OCI-LY1 (cell line): ENCODE results near the gene STK32B.

ENCODE experiments used
- H2AFZ ChIP-seq: fragments of 200-600 bp; sonication (generic), shearing (Covaris generic); 2 replicates; pipeline ENCODE4 v1.6.0; 2014; ENCODE audit warnings: antibody characterized with exemption, mild to moderate bottlenecking, low read length
- H3F3A ChIP-seq: fragments of 200-600 bp; sonication (generic), shearing (Covaris generic); 2 replicates; pipeline ENCODE4 v1.6.0; 2014; ENCODE audit warnings: mild to moderate bottlenecking, antibody characterized with exemption, low read length, moderate library complexity; ENCODE audit not compliant: insufficient read depth
- H3K27ac ChIP-seq: fragments of 200-600 bp; sonication (generic); 2 replicates; pipeline ENCODE4 v1.5.1; 2014; ENCODE audit warnings: low read length, mixed run types, mild to moderate bottlenecking, low read depth; ENCODE audit not compliant: poor library complexity, severe bottlenecking
- H3K27me3 ChIP-seq: fragments of 200-600 bp; sonication (generic); 2 replicates; pipeline ENCODE4 v1.6.0; 2014; ENCODE audit warnings: antibody characterized with exemption, mild to moderate bottlenecking, low read length, moderate library complexity; ENCODE audit not compliant: insufficient read depth
- H3K36me3 ChIP-seq: fragments of 200-600 bp; sonication (generic); 2 replicates; pipeline ENCODE4 v1.6.1; 2014; ENCODE audit warnings: mild to moderate bottlenecking, antibody characterized with exemption, low read length, moderate library complexity, mixed read lengths; ENCODE audit not compliant: insufficient read depth
- H3K4me1 ChIP-seq: fragments of 200-600 bp; sonication (generic); 2 replicates; pipeline ENCODE4 v1.5.1; 2014; ENCODE audit warnings: mild to moderate bottlenecking, low read length, moderate library complexity; ENCODE audit not compliant: insufficient read depth, severe bottlenecking
- H3K4me2 ChIP-seq: fragments of 200-600 bp; sonication (generic), shearing (Covaris generic); 2 replicates; pipeline ENCODE4 v1.6.1; 2014; ENCODE audit warnings: low read length
- H3K4me3 ChIP-seq: fragments of 200-600 bp; sonication (generic); 2 replicates; pipeline ENCODE4 v1.5.1; 2014; ENCODE audit warnings: low read length, low read depth, mild to moderate bottlenecking, mixed read lengths; ENCODE audit not compliant: poor library complexity, severe bottlenecking
- H3K79me2 ChIP-seq: fragments of 200-600 bp; shearing (Covaris generic); 2 replicates; pipeline ENCODE4 v1.6.1; 2016; ENCODE audit warnings: mixed run types, low read length, mixed read lengths; ENCODE audit not compliant: insufficient read depth
- H3K9ac ChIP-seq: fragments of 200-600 bp; sonication (generic), shearing (Covaris generic); 2 replicates; pipeline ENCODE4 v1.6.1; 2014; ENCODE audit warnings: mild to moderate bottlenecking, low read length, mixed read lengths
- H3K9me2 ChIP-seq: fragments of 200-600 bp; sonication (generic), shearing (Covaris generic); 2 replicates; pipeline ENCODE4 v1.6.1; 2014; ENCODE audit warnings: low read depth, mild to moderate bottlenecking, low read length, mixed read lengths
- H3K9me3 ChIP-seq: fragments of 200-600 bp; shearing (Covaris generic); 2 replicates; pipeline ENCODE4 v1.6.1; 2014; ENCODE audit warnings: low read length, mixed read lengths
- H4K20me1 ChIP-seq: fragments of 200-600 bp; sonication (generic), shearing (Covaris generic); 2 replicates; pipeline ENCODE4 v1.6.0; 2016; ENCODE audit warnings: mild to moderate bottlenecking, low read length; ENCODE audit not compliant: insufficient read depth
- EZH2 ChIP-seq: fragments of 200-600 bp; sonication (generic), shearing (Covaris generic); IDR thresholded peaks from 2 replicates; pipeline ENCODE4 v1.8.0; 2017; ENCODE audit warnings: borderline replicate concordance, mixed run types, mild to moderate bottlenecking, antibody characterized with exemption, low read length, moderate library complexity, mixed read lengths
- TF ChIP-seq, protein P1 (sequence below): fragments of 200-600 bp; sonication (generic), shearing (Covaris generic); IDR thresholded peaks from 2 replicates; pipeline ENCODE4 v1.5.1; 2017; ENCODE audit warnings: mild to moderate bottlenecking, antibody characterized with exemption, low read length, moderate library complexity, mixed read lengths

Gene STK32B

GRCh38 chr4:5014007-5014682, 37.1 kb upstream of the STK32B start:
- Histone ChIP-seq H3F3A (no peaks in the 10 kb centered on the region), H3K9ac (no peak overlapping the region), H2AFZ (no peak overlapping the region), H3K9me3 (no peaks in the 10 kb centered on the region), H4K20me1 (no peaks in the 10 kb centered on the region), H3K4me3 (no peak overlapping the region), H3K9me2 (no peaks in the 10 kb centered on the region), H3K79me2 (no peaks in the 10 kb centered on the region), H3K36me3 (no peaks in the 10 kb centered on the region), H3K27me3 (no peaks in the 10 kb centered on the region), H3K4me2 (no peak overlapping the region), H3K27ac (no peak overlapping the region), H3K4me1 (no peaks in the 10 kb centered on the region)
- no peak for TF ChIP-seq EZH2
- TF ChIP-seq, protein P1, sequence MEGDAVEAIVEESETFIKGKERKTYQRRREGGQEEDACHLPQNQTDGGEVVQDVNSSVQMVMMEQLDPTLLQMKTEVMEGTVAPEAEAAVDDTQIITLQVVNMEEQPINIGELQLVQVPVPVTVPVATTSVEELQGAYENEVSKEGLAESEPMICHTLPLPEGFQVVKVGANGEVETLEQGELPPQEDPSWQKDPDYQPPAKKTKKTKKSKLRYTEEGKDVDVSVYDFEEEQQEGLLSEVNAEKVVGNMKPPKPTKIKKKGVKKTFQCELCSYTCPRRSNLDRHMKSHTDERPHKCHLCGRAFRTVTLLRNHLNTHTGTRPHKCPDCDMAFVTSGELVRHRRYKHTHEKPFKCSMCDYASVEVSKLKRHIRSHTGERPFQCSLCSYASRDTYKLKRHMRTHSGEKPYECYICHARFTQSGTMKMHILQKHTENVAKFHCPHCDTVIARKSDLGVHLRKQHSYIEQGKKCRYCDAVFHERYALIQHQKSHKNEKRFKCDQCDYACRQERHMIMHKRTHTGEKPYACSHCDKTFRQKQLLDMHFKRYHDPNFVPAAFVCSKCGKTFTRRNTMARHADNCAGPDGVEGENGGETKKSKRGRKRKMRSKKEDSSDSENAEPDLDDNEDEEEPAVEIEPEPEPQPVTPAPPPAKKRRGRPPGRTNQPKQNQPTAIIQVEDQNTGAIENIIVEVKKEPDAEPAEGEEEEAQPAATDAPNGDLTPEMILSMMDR = no peak

DNA sequence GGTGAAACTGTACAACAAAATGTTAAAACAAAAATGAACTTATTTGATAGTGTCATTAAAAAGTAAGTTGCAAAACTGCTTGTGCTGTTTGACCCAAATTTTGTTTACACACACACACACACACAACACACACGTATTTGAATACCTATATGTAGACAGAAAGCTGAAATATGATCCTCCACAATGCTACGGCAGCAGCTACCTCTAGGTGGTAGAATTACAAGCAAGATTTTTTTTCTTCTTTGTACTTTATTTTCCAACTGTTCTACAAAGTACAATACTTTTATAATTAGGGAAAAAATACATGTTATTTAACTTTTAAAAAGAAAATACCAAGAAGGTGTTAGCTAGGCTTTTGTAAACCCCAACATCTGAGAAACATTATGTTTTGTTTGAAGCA, 33.2 kb upstream of the STK32B start:
- H3K4me1 ChIP-seq = no peaks in the 10 kb centered on the region
- H3K4me3 ChIP-seq = no peak overlapping the region
- no peak for TF ChIP-seq EZH2
- TF ChIP-seq, protein P1 = no peak
- no peak overlapping the region for H3K9ac ChIP-seq
- no peaks in the 10 kb centered on the region for H3K9me3 ChIP-seq
- no peaks in the 10 kb centered on the region for H3F3A ChIP-seq
- no peak overlapping the region for H3K4me2 ChIP-seq
- no peak overlapping the region for H2AFZ ChIP-seq
- H3K27ac ChIP-seq = no peak overlapping the region
- H3K9me2 ChIP-seq = no peaks in the 10 kb centered on the region
- H3K36me3 ChIP-seq = no peaks in the 10 kb centered on the region
- no peaks in the 10 kb centered on the region for H4K20me1 ChIP-seq
- H3K27me3 ChIP-seq = no peaks in the 10 kb centered on the region
- H3K79me2 ChIP-seq = no peaks in the 10 kb centered on the region

- no peaks in the 10 kb centered on the region for H3K4me1 ChIP-seq
These were observed 32.7 kb upstream of the STK32B start for GRCh38 chr4:5018603-5019002.

More at GRCh38 chr4:5018603-5019002, 32.7 kb upstream of the STK32B start:
- Histone ChIP-seq H3K27me3 (no peaks in the 10 kb centered on the region), H3K4me2 (no peak overlapping the region), H3K9ac (no peak overlapping the region), H3K4me3 (no peak overlapping the region), H3F3A (no peaks in the 10 kb centered on the region), H3K9me3 (no peaks in the 10 kb centered on the region), H4K20me1 (no peaks in the 10 kb centered on the region), H3K27ac (no peak overlapping the region), H3K9me2 (no peaks in the 10 kb centered on the region), H2AFZ (no peak overlapping the region), H3K36me3 (no peaks in the 10 kb centered on the region), H3K79me2 (no peaks in the 10 kb centered on the region)
- no peak for TF ChIP-seq EZH2
- TF ChIP-seq, protein P1 = no peak
